Mammary epithelial cell (primary cell): ENCODE results near the gene STARD8.

Experiments used
- EZH2 ChIP-seq: IDR thresholded peaks from 2 replicates; pipeline ENCODE4 v1.6.1; 2012; ENCODE audit warnings: low read length, inconsistent platforms, borderline replicate concordance
- TF ChIP-seq, protein P1 (sequence below), 2 donors: IDR thresholded peaks in 1 of 2; conservative IDR thresholded peaks in 1 of 2; 2 replicates each; pipeline ENCODE4 v1.5.1; 2011 to 2012; ENCODE audit warnings: inconsistent platforms in 2 of 2, low read length in 2 of 2, mild to moderate bottlenecking in 2 of 2, control low read depth in 1 of 2, low read depth in 1 of 2; ENCODE audit not compliant: insufficient read depth in 1 of 2; ENCODE audit errors: extremely low read depth in 1 of 2

DNA sequence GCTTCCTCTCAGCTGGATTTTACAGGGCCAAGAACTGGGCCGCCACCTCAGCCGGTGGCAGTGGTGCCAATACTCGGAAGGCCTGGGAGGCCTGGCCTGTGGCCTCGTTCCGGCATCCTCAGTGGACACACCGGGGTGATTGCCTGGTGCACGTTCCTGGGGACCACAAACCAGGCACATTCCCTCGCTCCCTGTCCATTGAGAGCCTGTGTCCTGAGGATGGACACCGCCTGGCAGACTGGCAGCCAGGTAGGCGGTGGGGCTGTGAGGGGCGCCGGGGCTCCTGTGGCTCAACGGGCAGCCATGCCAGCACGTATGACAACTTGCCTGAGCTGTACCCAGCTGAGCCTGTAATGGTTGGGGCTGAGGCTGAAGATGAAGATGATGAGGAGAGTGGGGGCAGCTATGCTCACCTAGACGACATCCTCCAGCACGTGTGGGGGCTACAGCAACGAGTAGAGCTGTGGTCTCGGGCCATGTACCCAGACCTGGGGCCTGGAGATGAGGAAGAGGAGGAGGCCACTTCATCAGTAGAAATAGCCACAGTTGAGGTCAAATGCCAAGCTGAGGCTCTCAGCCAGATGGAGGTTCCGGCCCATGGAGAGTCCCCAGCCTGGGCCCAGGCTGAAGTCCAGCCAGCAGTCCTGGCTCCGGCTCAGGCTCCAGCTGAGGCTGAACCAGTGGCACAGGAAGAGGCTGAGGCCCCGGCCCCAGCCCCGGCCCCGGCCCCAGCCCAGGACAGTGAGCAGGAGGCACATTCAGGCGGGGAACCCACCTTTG, 70.4 kb downstream of the STARD8 start:
- TF ChIP-seq EZH2: no peak
- TF ChIP-seq, protein P1, sequence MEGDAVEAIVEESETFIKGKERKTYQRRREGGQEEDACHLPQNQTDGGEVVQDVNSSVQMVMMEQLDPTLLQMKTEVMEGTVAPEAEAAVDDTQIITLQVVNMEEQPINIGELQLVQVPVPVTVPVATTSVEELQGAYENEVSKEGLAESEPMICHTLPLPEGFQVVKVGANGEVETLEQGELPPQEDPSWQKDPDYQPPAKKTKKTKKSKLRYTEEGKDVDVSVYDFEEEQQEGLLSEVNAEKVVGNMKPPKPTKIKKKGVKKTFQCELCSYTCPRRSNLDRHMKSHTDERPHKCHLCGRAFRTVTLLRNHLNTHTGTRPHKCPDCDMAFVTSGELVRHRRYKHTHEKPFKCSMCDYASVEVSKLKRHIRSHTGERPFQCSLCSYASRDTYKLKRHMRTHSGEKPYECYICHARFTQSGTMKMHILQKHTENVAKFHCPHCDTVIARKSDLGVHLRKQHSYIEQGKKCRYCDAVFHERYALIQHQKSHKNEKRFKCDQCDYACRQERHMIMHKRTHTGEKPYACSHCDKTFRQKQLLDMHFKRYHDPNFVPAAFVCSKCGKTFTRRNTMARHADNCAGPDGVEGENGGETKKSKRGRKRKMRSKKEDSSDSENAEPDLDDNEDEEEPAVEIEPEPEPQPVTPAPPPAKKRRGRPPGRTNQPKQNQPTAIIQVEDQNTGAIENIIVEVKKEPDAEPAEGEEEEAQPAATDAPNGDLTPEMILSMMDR (conservative IDR thresholded peaks at IDR 0.05 in 1 of 2, IDR thresholded peaks at IDR 0.05 in 1 of 2; ENCODE audit: extremely low read depth in 1 of 2, insufficient read depth in 1 of 2, low read depth in 1 of 2, low read length in 2 of 2): no peak
